GM12878 (cell line): ENCODE measurements around the gene TMEM91. TPM values are rescaled to one million over a fixed set of nuclear protein-coding genes. Genes with fewer than 3 reads are reported as not detected.

ENCODE experiments used
- ATAC-seq: fragments of 200-7000 bp; cut with Tn5 transposase; 3 replicates; pipeline ENCODE4 v1.9.1; 2020; ENCODE audit warnings: mild to moderate bottlenecking, moderate library complexity
- BruUV-seq: library from RNA; stranded (reverse); fragments of 400-500 nt; replicated peaks from 2 replicates; lab custom pipeline; 2021; lab: Mats Ljungman, UMichigan
- CTCF ChIA-PET: fragments of 300-600 bp; sonication (Branson Sonifier 250); formaldehyde crosslinking; extraction: SDS; loops from one replicate; lab custom pipeline; 2021; ENCODE audit warnings: inconsistent platforms; lab: Yijun Ruan, JAX
- POLR2A ChIA-PET: fragments of 350-600 bp; formaldehyde crosslinking; extraction: SDS; loops from one replicate; lab custom pipeline; 2021; ENCODE audit warnings: inconsistent platforms; lab: Charles Lee
- RAD21 ChIA-PET: fragments of 300-600 bp; sonication (Branson Sonifier 250); formaldehyde crosslinking; loops from one replicate; lab custom pipeline; 2023; ENCODE audit warnings: antibody characterized with exemption; ENCODE audit not compliant: unreplicated experiment; lab: Charles Lee
- SMC1A ChIA-PET: fragments of 300-600 bp; sonication (Branson Sonifier 250); formaldehyde crosslinking; loops from one replicate; lab custom pipeline; 2023; ENCODE audit not compliant: unreplicated experiment, uncharacterized antibody; lab: Charles Lee
- DNase-seq: peaks from one replicate; pipeline ENCODE4 v3.0.0-alpha.2; 2011; ENCODE audit warnings: low read depth, low spot score
- FAIRE-seq: peaks from 3 replicates; lab custom pipeline; 2011; peaks lifted over from hg19 to GRCh38; lab: Jason Lieb, UNC
- H2AFZ ChIP-seq: 2 replicates; pipeline ENCODE4 v1.6.0; 2011; ENCODE audit warnings: low read depth, low read length, control low read depth; ENCODE audit not compliant: control insufficient read depth
- H3K27ac ChIP-seq: 2 replicates; pipeline ENCODE4 v1.5.1; 2011; ENCODE audit warnings: control low read depth; ENCODE audit not compliant: control insufficient read depth, insufficient read depth
- H3K27me3 ChIP-seq, 2 experiments: replicated peaks in 1 of 2; 2 replicates each; pipeline versions ENCODE4 v1.6.0 to v1.6.1; 2011; ENCODE audit warnings: low read length in 1 of 2; ENCODE audit not compliant: control insufficient read depth in 2 of 2, insufficient read depth in 2 of 2
- H3K36me3 ChIP-seq, 2 experiments: 2 replicates each; pipeline ENCODE4 v1.5.1; 2011; ENCODE audit warnings: low read length in 1 of 2; ENCODE audit not compliant: control insufficient read depth in 2 of 2, insufficient read depth in 2 of 2
- H3K4me1 ChIP-seq: 2 replicates; pipeline ENCODE4 v1.6.1; 2011; ENCODE audit warnings: mild to moderate bottlenecking, low read length, moderate library complexity, mixed read lengths; ENCODE audit not compliant: control insufficient read depth, insufficient read depth
- H3K4me2 ChIP-seq: 2 replicates; pipeline ENCODE4 v1.6.0; 2011; ENCODE audit warnings: control low read depth; ENCODE audit not compliant: control insufficient read depth, insufficient read depth
- H3K4me3 ChIP-seq: fragments of 200-600 bp; sonication (generic); 2 replicates; pipeline ENCODE4 v1.5.1; 2016
- H3K79me2 ChIP-seq: 2 replicates; pipeline ENCODE4 v1.6.0; 2011; ENCODE audit warnings: low read length; ENCODE audit not compliant: control insufficient read depth, insufficient read depth
- H3K9ac ChIP-seq: 2 replicates; pipeline ENCODE4 v1.8.0; 2011; ENCODE audit warnings: low read length, control low read depth, mixed read lengths; ENCODE audit not compliant: control insufficient read depth, insufficient read depth
- H3K9me3 ChIP-seq: replicated peaks from 3 replicates; pipeline ENCODE4 v1.5.1; 2011; ENCODE audit warnings: mild to moderate bottlenecking, low read length; ENCODE audit not compliant: control insufficient read depth, insufficient read depth
- H4K20me1 ChIP-seq: 2 replicates; pipeline ENCODE4 v1.6.0; 2011; ENCODE audit not compliant: control insufficient read depth, insufficient read depth
- NR2C1 ChIP-seq: fragments of 450-650 bp; IDR thresholded peaks from 2 replicates; pipeline ENCODE4 v1.6.1; 2017; ENCODE audit warnings: antibody characterized with exemption, mild to moderate bottlenecking, moderate library complexity
- POLR2A ChIP-seq: IDR thresholded peaks from 2 replicates; pipeline ENCODE4 v1.6.1; 2011; ENCODE audit warnings: low read depth, mild to moderate bottlenecking, low read length
- WGBS: methylation state at CpG from one replicate; pipeline ENCODE4 v1.1.6; 2016; ENCODE audit warnings: low lambda C conversion rate; ENCODE audit not compliant: insufficient replicate concordance, insufficient coverage; ENCODE audit errors: missing lambda C conversion rate; 5-methylcytosine and 5-hydroxymethylcytosine counted together
- in situ Hi-C: fragments of 300-500 bp; cut with MboI; formaldehyde crosslinking; loops from 9 replicates; pipeline ENCODE4 v1.14.3; 2018; ENCODE audit warnings: mixed read lengths
- intact Hi-C: fragments of 100-400 bp; cut with micrococcal nuclease; formaldehyde crosslinking; loops from one replicate; pipeline ENCODE4 v1.14.2; 2022; ENCODE audit not compliant: unreplicated experiment
- polyA plus RNA-seq, 11 experiments: library from polyadenylated mRNA; depleted of rRNA in 4 of 11; unstranded in 6 of 11; stranded (reverse) in 5 of 11; fragments of >200 nt; fragmentation: Nextera tagmentation in 4 of 11; fragmentation: Illumina TruSeq in 1 of 11; extraction: Ambion mirVana in 4 of 11; extraction: Trizol in 1 of 11; gene quantifications; 1 replicate in 1 of 11; 2 replicates in 10 of 11; pipeline versions ENCODE4 v1.2.1 to v1.2.3, GENCODE V29; 2011 to 2016; ENCODE audit warnings: inconsistent platforms in 2 of 11, missing spikeins in 2 of 11, low read depth in 1 of 11
- total RNA-seq, 4 experiments: library from RNA; depleted of rRNA in 3 of 4; stranded (reverse); fragments of >200 nt in 3 of 4; fragmentation: Illumina TruSeq in 1 of 4; extraction: Trizol in 1 of 4; gene quantifications; 2 replicates each; pipeline versions ENCODE4 v1.2.1 to v1.2.3, GENCODE V29; 2013 to 2021

The TMEM91 gene
- total and polyA plus RNA-seq, 10 of the 15 experiments (the other 5 are each of a cell fraction or from before 2014, with no cell fraction given), result 1.5 to 5.5 (median 2.7) TPM

- CTCF ChIA-PET, result interaction anchor here (0.7 to 1.7 kb wide), 4 partner anchors 23 to 1142 kb away, joined by 3 to 5 read pairs (median 4); no protein-coding TSS in a partner anchor
- ATAC-seq (no peak), DNase-seq (no peak), FAIRE-seq (no peak)
- Histone ChIP-seq H3K9me3 (no peaks in the 10 kb centered on the region), H3K27ac (no peak overlapping the region), H2AFZ (no peak overlapping the region), H3K4me1 (no peaks in the 10 kb centered on the region), H3K9ac (no peak overlapping the region), H3K27me3 (no peaks in the 10 kb centered on the region), H3K4me2 (no peak overlapping the region), H3K36me3 (peaks cover 9 to 16% of the 10 kb centered on the region in 2 experiments), H3K79me2 (no peaks in the 10 kb centered on the region), H4K20me1 (no peaks in the 10 kb centered on the region; the same call in 1 of the 2 replicates)
- 95% methylated on average over 14 of the region's 18 CpGs for WGBS
- RAD21 ChIA-PET, result no interaction called here
- intact Hi-C loops, result no loop called here
- in situ Hi-C loops, result no loop called here
- no TSS peak for BruUV-seq
- SMC1A ChIA-PET, result no interaction called here
- POLR2A ChIA-PET, result interaction anchor here (0.5 to 0.6 kb wide), 2 partner anchors 68 to 626 kb away, joined by 3 to 5 read pairs; no protein-coding TSS in a partner anchor
- TF ChIP-seq POLR2A (peak; percentile 34; the same call in 1 of the 2 replicates), NR2C1 (no peak)
- TF ChIP-seq, all 136 proteins: peak for 1
- no peak overlapping the region for H3K4me3 ChIP-seq
These were observed 56.8 kb downstream of the TMEM91 start for GRCh38 chr19:41433171-41433570.

Other genes with a start within 250 kb of the TMEM91 start
Only the 7 nearest of the 12 such genes appear.
- 14.4 and 18.3 TPM in 2 replicates for gene CCDC97, start 66.4 kb upstream of the TMEM91 start, total RNA-seq (2014; rRNA removed)
- gene CCDC97, start 66.4 kb upstream of the TMEM91 start, total RNA-seq (2014; rRNA removed; fragmentation: Illumina TruSeq; extraction: Trizol), result 7.0 and 8.8 TPM in 2 replicates
- 32.9 and 34.1 TPM in 2 replicates for gene CCDC97, start 66.4 kb upstream of the TMEM91 start, total RNA-seq (2021)
- 4.3 and 9.2 TPM in 2 replicates for gene CCDC97, start 66.4 kb upstream of the TMEM91 start, polyA plus RNA-seq (2011; rRNA removed)
- gene CCDC97, start 66.4 kb upstream of the TMEM91 start, polyA plus RNA-seq (2014; fragmentation: Illumina TruSeq; extraction: Trizol), result 11.0 and 19.4 TPM in 2 replicates
- gene CCDC97, start 66.4 kb upstream of the TMEM91 start, polyA plus RNA-seq (2014; fragmentation: Nextera tagmentation; extraction: Ambion mirVana), result 1 to 10 TPM; 1.8 to 2.4 TPM
- 24.4 and 28.1 TPM in 2 replicates for gene CCDC97, start 66.4 kb upstream of the TMEM91 start, polyA plus RNA-seq (2014; rRNA removed)
- 10 to 100 TPM; 27.3 to 29.5 TPM for gene CCDC97, start 66.4 kb upstream of the TMEM91 start, polyA plus RNA-seq (2016; fragmentation: Nextera tagmentation; extraction: Ambion mirVana)
- 10.4 and 14.5 TPM in 2 replicates for gene TGFB1, start 22.6 kb upstream of the TMEM91 start, total RNA-seq (2014; rRNA removed)
- gene TGFB1, start 22.6 kb upstream of the TMEM91 start, total RNA-seq (2014; rRNA removed; fragmentation: Illumina TruSeq; extraction: Trizol), result 14.2 and 14.4 TPM in 2 replicates
- gene TGFB1, start 22.6 kb upstream of the TMEM91 start, total RNA-seq (2021), result 117 and 120 TPM in 2 replicates
- 3.6 and 5.9 TPM in 2 replicates for gene TGFB1, start 22.6 kb upstream of the TMEM91 start, polyA plus RNA-seq (2011; rRNA removed)
- 10.0 and 24.3 TPM in 2 replicates for gene TGFB1, start 22.6 kb upstream of the TMEM91 start, polyA plus RNA-seq (2014; fragmentation: Illumina TruSeq; extraction: Trizol)
- under 1 TPM; 0.23 to 0.37 TPM for gene TGFB1, start 22.6 kb upstream of the TMEM91 start, polyA plus RNA-seq (2014; fragmentation: Nextera tagmentation; extraction: Ambion mirVana)
- 33.3 and 48.2 TPM in 2 replicates for gene TGFB1, start 22.6 kb upstream of the TMEM91 start, polyA plus RNA-seq (2014; rRNA removed)
- 1 to 10 TPM; 7.1 to 7.5 TPM for gene TGFB1, start 22.6 kb upstream of the TMEM91 start, polyA plus RNA-seq (2016; fragmentation: Nextera tagmentation; extraction: Ambion mirVana)
- gene B9D2, start 12.4 kb upstream of the TMEM91 start, total RNA-seq (2014; rRNA removed), result 4.6 and 6.0 TPM in 2 replicates
- 2.3 and 3.3 TPM in 2 replicates for gene B9D2, start 12.4 kb upstream of the TMEM91 start, total RNA-seq (2014; rRNA removed; fragmentation: Illumina TruSeq; extraction: Trizol)
- gene B9D2, start 12.4 kb upstream of the TMEM91 start, total RNA-seq (2021), result 5.0 and 5.5 TPM in 2 replicates
- gene B9D2, start 12.4 kb upstream of the TMEM91 start, polyA plus RNA-seq (2011; rRNA removed), result 3.7 and 8.3 TPM in 2 replicates
- 0.25 and 2.4 TPM in 2 replicates for gene B9D2, start 12.4 kb upstream of the TMEM91 start, polyA plus RNA-seq (2014; fragmentation: Illumina TruSeq; extraction: Trizol)
- gene B9D2, start 12.4 kb upstream of the TMEM91 start, polyA plus RNA-seq (2014; fragmentation: Nextera tagmentation; extraction: Ambion mirVana), result 1 to 10 TPM; 2.5 to 5.0 TPM
- 5.5 and 6.3 TPM in 2 replicates for gene B9D2, start 12.4 kb upstream of the TMEM91 start, polyA plus RNA-seq (2014; rRNA removed)
- 10 to 100 TPM; 10.8 to 12.4 TPM for gene B9D2, start 12.4 kb upstream of the TMEM91 start, polyA plus RNA-seq (2016; fragmentation: Nextera tagmentation; extraction: Ambion mirVana)
- gene EXOSC5, start 20.8 kb downstream of the TMEM91 start, total RNA-seq (2014; rRNA removed), result 38.8 and 44.3 TPM in 2 replicates
- 28.1 and 30.7 TPM in 2 replicates for gene EXOSC5, start 20.8 kb downstream of the TMEM91 start, total RNA-seq (2014; rRNA removed; fragmentation: Illumina TruSeq; extraction: Trizol)
- gene EXOSC5, start 20.8 kb downstream of the TMEM91 start, total RNA-seq (2021), result 57.8 and 62.7 TPM in 2 replicates
- 26.0 and 61.0 TPM in 2 replicates for gene EXOSC5, start 20.8 kb downstream of the TMEM91 start, polyA plus RNA-seq (2011; rRNA removed)
- gene EXOSC5, start 20.8 kb downstream of the TMEM91 start, polyA plus RNA-seq (2014; fragmentation: Illumina TruSeq; extraction: Trizol), result 2.5 and 15.8 TPM in 2 replicates
- 10 to 100 TPM; 20.6 to 25.3 TPM for gene EXOSC5, start 20.8 kb downstream of the TMEM91 start, polyA plus RNA-seq (2014; fragmentation: Nextera tagmentation; extraction: Ambion mirVana)
- gene EXOSC5, start 20.8 kb downstream of the TMEM91 start, polyA plus RNA-seq (2014; rRNA removed), result 74.2 and 88.9 TPM in 2 replicates
- 100 to 1,000 TPM; 116 to 123 TPM for gene EXOSC5, start 20.8 kb downstream of the TMEM91 start, polyA plus RNA-seq (2016; fragmentation: Nextera tagmentation; extraction: Ambion mirVana)
- gene BCKDHA, start 21.3 kb downstream of the TMEM91 start, total RNA-seq (2014; rRNA removed), result 90.9 and 107 TPM in 2 replicates
- 19.2 and 23.9 TPM in 2 replicates for gene BCKDHA, start 21.3 kb downstream of the TMEM91 start, total RNA-seq (2014; rRNA removed; fragmentation: Illumina TruSeq; extraction: Trizol)
- gene BCKDHA, start 21.3 kb downstream of the TMEM91 start, total RNA-seq (2021), result 33.5 and 41.7 TPM in 2 replicates
- gene BCKDHA, start 21.3 kb downstream of the TMEM91 start, polyA plus RNA-seq (2011; rRNA removed), result 10.8 and 51.3 TPM in 2 replicates
- 13.7 and 41.5 TPM in 2 replicates for gene BCKDHA, start 21.3 kb downstream of the TMEM91 start, polyA plus RNA-seq (2014; fragmentation: Illumina TruSeq; extraction: Trizol)
- 10 to 100 TPM in 1 of 2 experiments, 1 to 10 TPM in 1; 9.9 to 28.7 TPM for gene BCKDHA, start 21.3 kb downstream of the TMEM91 start, polyA plus RNA-seq (2014; fragmentation: Nextera tagmentation; extraction: Ambion mirVana)
- 68.1 and 73.1 TPM in 2 replicates for gene BCKDHA, start 21.3 kb downstream of the TMEM91 start, polyA plus RNA-seq (2014; rRNA removed)
- 100 to 1,000 TPM in 1 of 2 experiments, 10 to 100 TPM in 1; 99.8 to 105 TPM for gene BCKDHA, start 21.3 kb downstream of the TMEM91 start, polyA plus RNA-seq (2016; fragmentation: Nextera tagmentation; extraction: Ambion mirVana)
- 0.05 and 0.06 TPM in 2 replicates for gene B3GNT8, start 50.8 kb downstream of the TMEM91 start, total RNA-seq (2014; rRNA removed)
- gene B3GNT8, start 50.8 kb downstream of the TMEM91 start, total RNA-seq (2014; rRNA removed; fragmentation: Illumina TruSeq; extraction: Trizol), result not detected in 2 replicates
- gene B3GNT8, start 50.8 kb downstream of the TMEM91 start, total RNA-seq (2021), result 1.1 and 1.2 TPM in 2 replicates
- not detected in 2 replicates for gene B3GNT8, start 50.8 kb downstream of the TMEM91 start, polyA plus RNA-seq (2011; rRNA removed)
- gene B3GNT8, start 50.8 kb downstream of the TMEM91 start, polyA plus RNA-seq (2014; fragmentation: Illumina TruSeq; extraction: Trizol), result 0.44 TPM in 1 of 2 replicates, not detected in the other
- not detected for gene B3GNT8, start 50.8 kb downstream of the TMEM91 start, polyA plus RNA-seq (2014; fragmentation: Nextera tagmentation; extraction: Ambion mirVana)
- 0.08 and 0.23 TPM in 2 replicates for gene B3GNT8, start 50.8 kb downstream of the TMEM91 start, polyA plus RNA-seq (2014; rRNA removed)
- gene B3GNT8, start 50.8 kb downstream of the TMEM91 start, polyA plus RNA-seq (2016; fragmentation: Nextera tagmentation; extraction: Ambion mirVana), result under 1 TPM; 0.17 to 0.58 TPM
- gene DMAC2, start 63.4 kb downstream of the TMEM91 start, total RNA-seq (2014; rRNA removed), result 43.1 and 43.2 TPM in 2 replicates
- 30.4 and 35.3 TPM in 2 replicates for gene DMAC2, start 63.4 kb downstream of the TMEM91 start, total RNA-seq (2014; rRNA removed; fragmentation: Illumina TruSeq; extraction: Trizol)
- gene DMAC2, start 63.4 kb downstream of the TMEM91 start, total RNA-seq (2021), result 45.6 and 48.3 TPM in 2 replicates
- 34.0 and 42.2 TPM in 2 replicates for gene DMAC2, start 63.4 kb downstream of the TMEM91 start, polyA plus RNA-seq (2011; rRNA removed)
- 17.9 and 38.1 TPM in 2 replicates for gene DMAC2, start 63.4 kb downstream of the TMEM91 start, polyA plus RNA-seq (2014; fragmentation: Illumina TruSeq; extraction: Trizol)
- 10 to 100 TPM; 10.8 to 14.8 TPM for gene DMAC2, start 63.4 kb downstream of the TMEM91 start, polyA plus RNA-seq (2014; fragmentation: Nextera tagmentation; extraction: Ambion mirVana)
- 52.7 and 57.2 TPM in 2 replicates for gene DMAC2, start 63.4 kb downstream of the TMEM91 start, polyA plus RNA-seq (2014; rRNA removed)
- gene DMAC2, start 63.4 kb downstream of the TMEM91 start, polyA plus RNA-seq (2016; fragmentation: Nextera tagmentation; extraction: Ambion mirVana), result 10 to 100 TPM; 45.4 to 54.3 TPM